H54 (cell line): Measurements from ENCODE around the gene VEPH1.

Experiments
- DNase-seq: peaks from one replicate; pipeline ENCODE4 v3.0.0; 2011; ENCODE audit warnings: low spot score, mixed read lengths; ENCODE audit not compliant: insufficient read length
- FAIRE-seq: peaks from 3 replicates; lab custom pipeline; 2011; peaks lifted over from hg19 to GRCh38; lab: Jason Lieb, UNC
- POLR2A ChIP-seq: IDR thresholded peaks from 2 replicates; pipeline ENCODE4 v1.6.1; 2011; ENCODE audit warnings: low read depth, mild to moderate bottlenecking, low read length

The VEPH1 gene

DNA sequence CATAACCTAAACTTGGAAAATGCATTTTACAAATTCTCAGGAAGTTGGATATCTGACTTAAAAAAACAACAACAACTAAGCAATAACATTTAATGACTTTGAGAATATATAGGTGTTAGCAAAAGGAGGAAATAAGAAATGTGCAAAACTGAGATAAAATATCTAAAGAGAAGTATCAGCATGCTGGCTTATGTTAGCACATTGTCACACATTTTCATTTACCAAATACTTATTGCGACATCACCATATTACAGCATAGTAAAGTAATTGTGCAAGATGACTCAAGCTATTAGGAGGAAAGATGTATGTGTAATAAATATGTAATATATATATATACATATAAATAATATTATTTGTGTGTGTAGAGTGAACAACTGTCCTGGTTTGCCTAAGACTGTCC lies 57.4 kb downstream of the VEPH1 start:
- FAIRE-seq: no peak

GRCh38 chr3:157444797-157445184 lies 58.4 kb downstream of the VEPH1 start:
- no peak for FAIRE-seq

More for the DNA sequence above, 57.4 kb downstream of the VEPH1 start:
- no peak for DNase-seq
- no peak for TF ChIP-seq POLR2A

DNA sequence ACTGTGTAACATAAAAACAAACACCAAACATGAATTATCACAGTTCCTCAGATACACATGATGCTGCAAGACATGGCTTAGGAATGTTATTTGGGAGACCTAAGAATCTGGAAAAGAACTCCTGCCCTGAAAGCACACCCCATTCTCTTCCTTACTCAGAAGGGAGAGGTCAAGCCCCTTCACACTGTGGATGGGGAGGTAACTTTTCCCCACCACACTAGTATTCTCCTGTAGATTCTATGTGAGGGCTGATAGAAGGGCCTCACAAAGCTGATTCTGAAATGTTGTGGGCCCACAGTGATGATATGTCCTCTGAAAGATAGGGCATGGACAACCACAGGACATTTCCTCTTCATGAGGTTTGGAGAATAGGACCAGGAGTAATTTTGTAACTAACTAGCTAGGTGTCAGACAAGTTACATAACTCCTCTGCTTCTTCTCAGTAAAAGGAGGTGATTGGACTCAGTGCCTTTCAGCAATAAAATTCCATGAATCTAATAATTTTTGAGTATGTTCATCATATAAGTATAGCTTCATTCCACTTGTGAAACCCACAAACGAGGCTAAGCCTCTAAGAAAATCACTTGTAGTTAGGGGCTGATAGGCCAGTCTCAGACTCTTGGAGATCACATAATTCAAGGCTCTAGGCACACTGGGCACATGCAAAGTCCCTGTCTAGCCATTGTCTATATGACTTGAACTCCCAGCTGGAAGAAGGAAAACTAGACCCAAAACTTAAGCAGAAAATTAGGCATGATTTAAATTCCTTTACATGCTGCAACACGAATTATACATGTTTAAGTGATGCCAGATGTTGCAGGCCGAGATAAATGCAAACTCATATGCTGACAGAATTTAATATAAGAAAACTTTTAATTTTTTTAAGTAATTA lies 59.1 kb downstream of the VEPH1 start:
- peak; percentile 45 for FAIRE-seq

More at GRCh38 chr3:157444797-157445184, 58.4 kb downstream of the VEPH1 start:
- TF ChIP-seq POLR2A: no peak
- no peak for DNase-seq

DNA sequence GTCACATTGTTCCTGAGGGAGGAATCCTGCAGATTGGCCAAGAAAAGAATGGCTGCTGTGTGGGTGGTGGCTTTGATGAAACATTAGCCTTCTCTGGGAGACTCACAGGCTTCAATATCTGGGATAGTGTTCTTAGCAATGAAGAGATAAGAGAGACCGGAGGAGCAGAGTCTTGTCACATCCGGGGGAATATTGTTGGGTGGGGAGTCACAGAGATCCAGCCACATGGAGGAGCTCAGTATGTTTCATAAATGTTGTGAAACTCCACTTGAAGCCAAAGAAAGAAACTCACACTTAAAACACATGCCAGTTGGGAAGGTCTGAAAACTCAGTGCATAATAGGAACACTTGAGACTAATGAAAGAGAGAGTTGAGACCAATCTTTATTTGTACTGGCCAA lies 60.5 kb downstream of the VEPH1 start:
- TF ChIP-seq POLR2A: no peak
- DNase-seq (no peak), FAIRE-seq (peak; percentile 50)

More for the DNA sequence above, 59.1 kb downstream of the VEPH1 start:
- no peak for TF ChIP-seq POLR2A
- no peak for DNase-seq

- no peak for DNase-seq
- TF ChIP-seq POLR2A: no peak
- FAIRE-seq: no peak
These were observed 62.1 kb downstream of the VEPH1 start for GRCh38 chr3:157441102-157441624.

- DNase-seq (no peak), FAIRE-seq (peak; percentile 70)
- no peak for TF ChIP-seq POLR2A
These were observed 65.0 kb downstream of the VEPH1 start for GRCh38 chr3:157438194-157438730.

- 0 out of 2 replicates have a peak, but pooled peaks have one; percentile 25 for TF ChIP-seq POLR2A
- FAIRE-seq: peak; percentile 98
- DNase-seq: peak; percentile 60
These were observed 66.5 kb downstream of the VEPH1 start, which contains the start of gene PTX3 for GRCh38 chr3:157436583-157437291. Gene PTX3, plus strand, starts transcription at chr3:157436850. Its CDS starts 84 bp downstream, at chr3:157436934.

- TF ChIP-seq POLR2A: no peak
- FAIRE-seq (peak; percentile 65), DNase-seq (no peak)
These were observed 73.5 kb downstream of the VEPH1 start for GRCh38 chr3:157429708-157430107.

DNA sequence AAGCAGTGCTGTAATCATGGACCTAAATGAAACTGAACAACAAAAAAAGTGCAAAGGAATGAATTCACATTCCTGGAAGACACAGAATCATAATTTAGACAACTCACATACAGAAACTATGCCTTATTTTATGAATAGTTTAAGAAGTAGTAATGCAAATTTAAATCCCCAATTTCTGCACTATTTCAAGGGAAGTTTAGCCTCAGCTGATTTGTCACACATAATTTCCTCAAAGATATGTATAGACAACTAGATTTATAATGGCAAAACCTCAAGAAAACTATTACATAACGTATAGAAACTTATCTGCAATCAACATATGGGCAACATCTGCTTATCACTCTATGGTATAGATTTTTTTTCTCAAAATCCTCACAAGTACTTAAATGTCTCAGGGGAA lies 74.4 kb downstream of the VEPH1 start:
- FAIRE-seq (no peak), DNase-seq (no peak)
- no peak for TF ChIP-seq POLR2A

DNA sequence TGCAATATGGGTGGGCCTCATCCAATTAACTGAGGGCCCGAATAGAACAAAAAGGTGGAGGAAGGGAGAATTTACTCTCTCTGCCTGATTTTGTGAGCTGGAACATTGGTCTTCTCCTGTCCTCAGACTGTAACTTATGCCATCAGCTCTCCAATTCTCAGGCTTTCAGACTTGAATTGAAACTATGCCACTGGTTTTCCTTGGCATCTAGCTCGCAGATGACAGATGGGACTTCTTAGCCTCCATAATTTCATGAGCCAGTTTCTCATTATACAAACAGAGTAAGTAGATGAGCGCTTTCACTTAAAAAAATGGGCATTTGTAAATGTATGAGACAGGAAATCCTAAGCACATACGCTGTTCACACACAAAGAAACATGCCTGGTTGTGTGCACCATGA lies 75.3 kb downstream of the VEPH1 start:
- FAIRE-seq: no peak
- DNase-seq: no peak
- no peak for TF ChIP-seq POLR2A

DNA sequence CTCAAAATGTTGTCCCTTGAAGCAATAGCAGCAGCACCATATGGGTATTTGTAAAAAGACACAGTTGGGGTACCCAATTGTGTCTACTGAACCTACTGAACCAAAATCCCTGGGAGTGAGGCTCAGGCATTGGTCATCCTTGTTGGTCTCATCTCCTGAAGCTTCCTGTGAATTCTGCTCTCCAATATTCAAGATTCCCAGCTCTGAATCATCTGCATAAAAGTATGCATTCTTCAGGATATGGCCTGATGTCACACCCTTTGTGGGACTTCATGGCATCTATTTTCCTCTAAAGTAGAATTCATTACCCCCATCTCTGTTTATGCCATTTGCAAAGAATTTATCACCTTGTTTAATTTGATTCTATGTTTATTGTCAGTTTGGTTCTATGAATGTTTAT lies 79.9 kb downstream of the VEPH1 start:
- no peak for TF ChIP-seq POLR2A
- FAIRE-seq: no peak
- no peak for DNase-seq

- DNase-seq (no peak), FAIRE-seq (no peak)
- no peak for TF ChIP-seq POLR2A
These were observed 82.5 kb downstream of the VEPH1 start for GRCh38 chr3:157420606-157421130.

- no peak for DNase-seq
- no peak for TF ChIP-seq POLR2A
- peak; percentile 88 for FAIRE-seq
These were observed 85.1 kb downstream of the VEPH1 start for GRCh38 chr3:157418104-157418503.

DNA sequence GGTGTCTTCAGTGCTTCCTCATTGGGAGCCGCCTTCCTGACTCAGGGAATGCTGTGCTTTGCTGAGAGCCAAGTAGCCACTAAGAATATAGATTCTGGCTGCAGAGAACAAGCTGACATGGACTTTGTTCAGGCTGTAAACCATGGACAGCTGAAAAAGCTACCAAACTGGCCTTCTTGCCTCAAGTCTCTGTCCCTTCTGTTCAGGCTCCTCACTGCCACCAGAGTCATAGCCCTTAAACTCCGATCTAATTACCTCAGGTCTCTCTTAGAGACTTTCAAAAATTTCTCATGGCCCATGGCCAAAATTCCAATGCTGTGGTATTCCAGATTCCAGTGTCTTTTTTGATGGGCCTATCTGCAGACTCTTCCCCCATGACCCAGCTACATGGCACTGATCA lies 86.0 kb downstream of the VEPH1 start:
- no peak for DNase-seq

More for the DNA sequence above, 86.0 kb downstream of the VEPH1 start:
- FAIRE-seq: peak; percentile 75
- TF ChIP-seq POLR2A: no peak
